Esophagus muscularis mucosa (tissue), 3 donors: ENCODE data around the gene USP20.

Source experiments
- CTCF ChIP-seq, 3 experiments: fragments of 200-600 bp in 2 of 3; fragments of 450-650 bp in 1 of 3; sonication (generic) in 2 of 3; IDR thresholded peaks; one replicate each; pipeline ENCODE4 v1.5.1; 2017 to 2019; ENCODE audit warnings: antibody characterized with exemption in 3 of 3, mild to moderate bottlenecking in 2 of 3, moderate library complexity in 1 of 3
- POLR2A ChIP-seq: fragments of 450-650 bp; IDR thresholded peaks from one replicate; pipeline ENCODE4 v1.6.1; 2017; ENCODE audit warnings: antibody characterized with exemption, moderate library complexity, mild to moderate bottlenecking, low read depth

- TF ChIP-seq CTCF (IDR thresholded peaks at IDR 0.05) (no peak), POLR2A (no peak)
Observed at GRCh38 chr9:129889941-129890717, 54.9 kb downstream of the USP20 start.
